Tibial artery (tissue), 4 donors: Measurements from ENCODE around the gene RSPH9.
A peak's percentile ranks its signal among the peaks of the same experiment; 100 is the strongest.

Source experiments
- DNase-seq, 2 donors: peaks; one replicate each; pipeline ENCODE4 v3.0.0-alpha.2; 2019
- H3K27ac ChIP-seq, 2 donors: fragments of 200-600 bp; sonication (generic) in 1 of 2; 1 replicate in 1 of 2; 2 replicates in 1 of 2; pipeline ENCODE4 v1.5.1; 2018 to 2019; ENCODE audit warnings: mild to moderate bottlenecking in 1 of 2
- H3K27me3 ChIP-seq, 2 donors: fragments of 200-600 bp; sonication (generic) in 1 of 2; one replicate each; pipeline versions ENCODE4 v1.5.1 to v1.6.0; 2016 to 2019
- H3K36me3 ChIP-seq, 3 donors: fragments of 200-600 bp; sonication (generic) in 2 of 3; one replicate each; pipeline ENCODE4 v1.5.1; 2016 to 2019; ENCODE audit warnings: mild to moderate bottlenecking in 2 of 3
- H3K4me1 ChIP-seq, 4 donors: fragments of 200-600 bp; sonication (generic) in 2 of 4; 1 replicate in 3 of 4; 2 replicates in 1 of 4; pipeline ENCODE4 v1.5.1; 2016 to 2019
- H3K4me3 ChIP-seq, 2 donors: fragments of 200-600 bp; sonication (generic) in 1 of 2; 1 replicate in 1 of 2; 2 replicates in 1 of 2; pipeline ENCODE4 v1.5.1; 2018 to 2019; ENCODE audit warnings: mild to moderate bottlenecking in 2 of 2
- H3K9me3 ChIP-seq, 3 donors: fragments of 200-600 bp; sonication (generic) in 1 of 3; one replicate each; pipeline ENCODE4 v1.5.1; 2016 to 2019
- intact Hi-C: fragments of 100-400 bp; cut with DNase I; formaldehyde crosslinking; loops from one replicate; pipeline ENCODE4 v1.15.0; 2023; ENCODE audit warnings: low total_unique reads
- TF ChIP-seq, protein P1 (sequence below), 2 experiments: fragments of 200-600 bp in 1 of 2; fragments of 450-650 bp in 1 of 2; IDR thresholded peaks; one replicate each; pipeline ENCODE4 v1.5.1; 2017 to 2019; ENCODE audit warnings: antibody characterized with exemption in 2 of 2, mild to moderate bottlenecking in 1 of 2, moderate library complexity in 1 of 2

The RSPH9 gene, protein sequence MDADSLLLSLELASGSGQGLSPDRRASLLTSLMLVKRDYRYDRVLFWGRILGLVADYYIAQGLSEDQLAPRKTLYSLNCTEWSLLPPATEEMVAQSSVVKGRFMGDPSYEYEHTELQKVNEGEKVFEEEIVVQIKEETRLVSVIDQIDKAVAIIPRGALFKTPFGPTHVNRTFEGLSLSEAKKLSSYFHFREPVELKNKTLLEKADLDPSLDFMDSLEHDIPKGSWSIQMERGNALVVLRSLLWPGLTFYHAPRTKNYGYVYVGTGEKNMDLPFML

DNA sequence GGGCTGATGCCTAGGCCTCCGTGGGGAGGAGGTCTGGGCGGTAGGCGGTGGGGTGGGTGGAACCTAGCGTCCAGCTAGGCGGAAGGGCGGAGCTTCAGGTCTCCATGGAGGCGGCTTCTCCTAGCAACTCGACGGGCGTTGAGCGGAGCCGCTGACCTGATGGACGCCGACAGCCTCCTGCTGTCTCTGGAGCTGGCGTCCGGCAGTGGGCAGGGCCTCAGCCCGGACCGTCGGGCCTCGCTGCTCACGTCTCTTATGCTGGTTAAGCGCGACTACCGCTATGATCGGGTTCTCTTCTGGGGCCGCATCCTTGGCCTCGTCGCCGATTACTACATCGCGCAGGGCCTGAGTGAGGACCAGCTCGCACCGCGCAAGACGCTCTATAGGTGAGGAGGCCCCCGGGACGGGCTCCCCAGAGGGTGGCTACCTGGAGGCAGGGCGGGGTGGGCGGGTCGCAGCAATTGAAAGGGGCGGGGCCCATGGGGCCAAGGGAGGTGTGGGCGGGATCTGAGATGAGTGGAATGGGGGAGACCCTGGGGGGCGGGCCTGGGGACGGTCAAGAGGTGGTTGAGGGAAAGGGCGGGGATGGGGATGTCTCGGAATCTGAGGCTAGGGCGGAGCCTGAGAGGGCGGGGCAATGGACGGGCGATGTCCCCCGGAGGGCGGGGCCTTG lies at the start of gene RSPH9:
RSPH9 (plus strand) TSS at position 97 of the 673 bp plus-strand sequence; CDS start at position 160, 63 bp downstream.
- DNase-seq: peak; percentile 58 to 76
- TF ChIP-seq, protein P1, sequence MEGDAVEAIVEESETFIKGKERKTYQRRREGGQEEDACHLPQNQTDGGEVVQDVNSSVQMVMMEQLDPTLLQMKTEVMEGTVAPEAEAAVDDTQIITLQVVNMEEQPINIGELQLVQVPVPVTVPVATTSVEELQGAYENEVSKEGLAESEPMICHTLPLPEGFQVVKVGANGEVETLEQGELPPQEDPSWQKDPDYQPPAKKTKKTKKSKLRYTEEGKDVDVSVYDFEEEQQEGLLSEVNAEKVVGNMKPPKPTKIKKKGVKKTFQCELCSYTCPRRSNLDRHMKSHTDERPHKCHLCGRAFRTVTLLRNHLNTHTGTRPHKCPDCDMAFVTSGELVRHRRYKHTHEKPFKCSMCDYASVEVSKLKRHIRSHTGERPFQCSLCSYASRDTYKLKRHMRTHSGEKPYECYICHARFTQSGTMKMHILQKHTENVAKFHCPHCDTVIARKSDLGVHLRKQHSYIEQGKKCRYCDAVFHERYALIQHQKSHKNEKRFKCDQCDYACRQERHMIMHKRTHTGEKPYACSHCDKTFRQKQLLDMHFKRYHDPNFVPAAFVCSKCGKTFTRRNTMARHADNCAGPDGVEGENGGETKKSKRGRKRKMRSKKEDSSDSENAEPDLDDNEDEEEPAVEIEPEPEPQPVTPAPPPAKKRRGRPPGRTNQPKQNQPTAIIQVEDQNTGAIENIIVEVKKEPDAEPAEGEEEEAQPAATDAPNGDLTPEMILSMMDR (IDR thresholded peaks at IDR 0.05): no peak

DNA sequence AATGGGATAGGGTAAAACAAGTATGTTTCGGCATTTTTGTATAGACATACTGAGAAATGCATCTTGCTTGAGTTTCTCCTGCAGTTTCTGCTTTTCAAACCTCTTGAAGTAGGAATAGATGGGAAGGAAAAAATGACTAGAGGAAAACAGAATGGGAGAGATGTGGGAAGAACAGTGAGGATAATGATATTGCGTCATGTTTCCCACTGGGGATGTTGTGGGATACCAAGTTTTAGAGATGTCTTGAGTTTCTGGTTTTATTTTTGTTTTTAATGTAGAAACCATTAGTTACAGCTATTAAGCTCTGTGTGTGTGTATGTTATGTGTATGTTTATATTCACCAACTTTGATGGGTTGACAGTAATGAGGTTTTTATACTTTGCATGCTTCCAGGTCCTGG lies 44.2 kb upstream of the RSPH9 start:
- intact Hi-C loops: no loop called here
- Histone ChIP-seq H3K36me3 (peaks cover 34 to 76% (median 37%) of the 10 kb centered on the region in 3 donors), H3K27me3 (no peaks in the 10 kb centered on the region), H3K4me3 (no peak overlapping the region), H3K4me1 (no peaks in the 10 kb centered on the region), H3K9me3 (no peaks in the 10 kb centered on the region), H3K27ac (no peak overlapping the region)
- DNase-seq: no peak
- TF ChIP-seq, protein P1 (IDR thresholded peaks at IDR 0.05): no peak

More for the DNA sequence above, at the start of gene RSPH9:
- peak within 1 kb of the TSS; percentile 25 to 43 for H3K27ac ChIP-seq
- peaks cover 0 to 15% (median 9%) of the 10 kb centered on the region in 4 donors for H3K4me1 ChIP-seq
- intact Hi-C loops: no loop called here
- H3K4me3 ChIP-seq: peak within 1 kb of the TSS; percentile 48 to 60
- H3K9me3 ChIP-seq: no peaks in the 10 kb centered on the region
- H3K27me3 ChIP-seq: no peaks in the 10 kb centered on the region
- peaks cover 12 to 29% (median 17%) of the 10 kb centered on the region in 3 donors for H3K36me3 ChIP-seq

DNA sequence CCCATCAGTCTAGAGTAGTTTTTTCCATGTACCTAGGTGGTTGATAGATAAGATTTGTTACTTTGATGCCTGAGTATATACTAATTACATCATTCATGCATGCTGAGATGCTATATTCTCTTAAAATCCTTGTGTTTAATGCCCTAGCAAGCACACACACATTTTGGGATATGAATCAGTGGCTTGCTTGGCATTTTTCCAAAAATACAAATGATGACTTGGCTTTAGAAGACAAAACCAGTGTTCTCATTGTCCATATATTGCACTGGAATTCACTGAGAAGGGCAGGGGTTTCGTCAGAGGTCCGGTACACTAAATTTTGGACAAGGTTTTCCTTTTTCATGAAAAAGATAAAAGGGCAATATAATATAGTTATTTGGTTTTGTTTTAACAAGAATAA lies 40.7 kb upstream of the RSPH9 start:
- H3K9me3 ChIP-seq: no peaks in the 10 kb centered on the region
- intact Hi-C loops: no loop called here
- peaks cover 21 to 80% (median 35%) of the 10 kb centered on the region in 3 donors for H3K36me3 ChIP-seq
- no peaks in the 10 kb centered on the region for H3K27me3 ChIP-seq
- no peak for DNase-seq
- H3K27ac ChIP-seq: no peak overlapping the region
- TF ChIP-seq, protein P1 (IDR thresholded peaks at IDR 0.05): no peak
- no peak overlapping the region for H3K4me3 ChIP-seq
- H3K4me1 ChIP-seq: no peaks in the 10 kb centered on the region

DNA sequence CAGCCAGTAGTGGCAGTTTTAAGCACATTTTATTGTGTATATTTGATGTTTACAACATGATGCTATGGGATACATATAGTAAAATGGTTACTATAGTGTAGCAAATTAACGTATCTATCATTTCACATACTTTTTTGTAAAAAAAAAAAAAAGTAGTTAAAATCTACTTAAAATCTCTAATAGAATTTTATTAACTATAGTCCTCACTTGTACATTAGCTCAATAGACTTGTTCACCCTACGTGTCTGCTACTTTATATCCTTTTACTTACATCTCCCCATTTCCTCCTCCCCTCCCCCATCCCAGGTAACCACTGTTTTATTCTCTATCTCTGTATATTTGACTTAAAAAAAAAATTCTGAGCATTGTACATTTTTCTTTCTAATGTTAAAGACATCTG lies 38.8 kb upstream of the RSPH9 start:
- TF ChIP-seq, protein P1 (IDR thresholded peaks at IDR 0.05): no peak
- Histone ChIP-seq H3K9me3 (no peaks in the 10 kb centered on the region), H3K4me1 (no peaks in the 10 kb centered on the region), H3K27me3 (no peaks in the 10 kb centered on the region), H3K36me3 (peaks cover 17 to 74% (median 39%) of the 10 kb centered on the region in 3 donors), H3K4me3 (no peak overlapping the region), H3K27ac (no peak overlapping the region)
- intact Hi-C loops: no loop called here
- DNase-seq: no peak

DNA sequence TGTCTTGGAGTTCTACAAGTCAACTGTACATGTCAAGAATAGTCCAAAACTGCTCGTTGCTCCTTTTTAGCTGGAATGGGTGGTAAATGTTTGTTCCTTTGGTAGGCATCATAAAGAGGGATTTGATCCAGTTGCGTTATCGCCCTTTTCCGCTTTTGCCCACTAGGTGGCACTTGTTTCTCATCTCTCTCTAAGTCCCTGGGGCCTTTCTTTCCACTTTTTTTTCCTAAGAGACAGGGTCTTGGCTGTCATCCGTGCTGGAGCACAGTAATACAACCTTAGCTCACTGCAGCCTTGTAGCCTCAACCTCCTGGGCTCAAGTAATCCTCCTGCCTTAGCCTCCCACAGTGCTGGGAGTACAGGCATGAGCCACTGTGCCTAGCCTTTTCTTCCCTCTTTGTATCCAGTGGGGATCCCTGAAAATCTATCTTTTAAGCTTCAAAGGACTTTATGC lies 36.5 kb upstream of the RSPH9 start:
- no peaks in the 10 kb centered on the region for H3K9me3 ChIP-seq
- DNase-seq: peak in 1 of 2 donors; percentile 71
- no peaks in the 10 kb centered on the region for H3K4me1 ChIP-seq
- H3K27ac ChIP-seq: no peak overlapping the region
- intact Hi-C loops: no loop called here
- TF ChIP-seq, protein P1 (IDR thresholded peaks at IDR 0.05): peak; percentile 71 to 73
- peaks cover 6 to 74% (median 32%) of the 10 kb centered on the region in 3 donors for H3K36me3 ChIP-seq
- no peaks in the 10 kb centered on the region for H3K27me3 ChIP-seq
- H3K4me3 ChIP-seq: no peak overlapping the region
